ENCODE results near the gene AGBL1.

DNA sequence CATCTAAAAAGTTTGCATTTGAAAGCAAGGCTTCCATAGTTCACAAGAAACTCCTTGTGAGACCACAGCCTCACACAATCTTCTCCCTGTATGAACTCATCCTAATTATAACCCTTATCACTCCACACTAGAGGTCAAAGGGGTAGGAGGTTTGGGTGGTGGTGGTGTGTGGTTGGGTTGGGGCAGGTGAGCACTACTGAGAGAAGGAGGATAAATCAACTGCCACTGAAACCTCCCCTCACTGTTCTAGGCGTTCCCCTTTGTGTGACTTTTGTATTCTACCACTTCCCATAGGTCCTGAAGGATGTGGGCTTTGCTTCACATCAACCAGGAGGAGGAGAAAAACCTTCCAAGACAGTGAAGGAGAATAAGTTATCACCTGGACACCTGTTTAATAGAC lies 6.4 kb upstream of the AGBL1 start:
- TF ChIP-seq CTCF (conservative IDR thresholded peaks at IDR 0.05 in 1 of 2, IDR thresholded peaks at IDR 0.05 in 1 of 2; ENCODE audit: extremely low read depth in 1 of 2, insufficient read depth in 1 of 2, low read depth in 1 of 2, low read length in 2 of 2), result no peak
- no peak for TF ChIP-seq EZH2 (IDR thresholded peaks at IDR 0.05; ENCODE audit: borderline replicate concordance, low read length)
